ENCODE data around the gene DIPK1B. TPM values are rescaled to one million over a fixed set of nuclear protein-coding genes. Genes with fewer than 3 reads are reported as not detected.

DIPK1B gene
- total RNA-seq, 1 donor from 2014 or later = 293 TPM

GRCh38 chr9:136738960-136739359, 26.6 kb downstream of the DIPK1B start:
- Mint-ChIP-seq H3K9me3 (ENCODE audit: unreplicated experiment) (no peaks in the 10 kb centered on the region), H3K36me3 (ENCODE audit: low read depth, unreplicated experiment) (no peaks in the 10 kb centered on the region), H3K4me3 (ENCODE audit: unreplicated experiment) (no peak overlapping the region), H3K27me3 (ENCODE audit: unreplicated experiment) (peaks cover 4% of the 10 kb centered on the region), H3K27ac (ENCODE audit: unreplicated experiment) (no peak overlapping the region), H3K4me1 (ENCODE audit: unreplicated experiment) (no peaks in the 10 kb centered on the region)
- TF ChIP-seq CTCF (IDR thresholded peaks at IDR 0.05; ENCODE audit: unreplicated experiment) = no peak
- DNase-seq (ENCODE audit: low spot score) = no peak

GRCh38 chr9:136739509-136739908, 27.1 kb downstream of the DIPK1B start:
- Mint-ChIP-seq H3K4me1 (ENCODE audit: unreplicated experiment) (no peaks in the 10 kb centered on the region), H3K27ac (ENCODE audit: unreplicated experiment) (no peak overlapping the region), H3K4me3 (ENCODE audit: unreplicated experiment) (no peak overlapping the region), H3K27me3 (ENCODE audit: unreplicated experiment) (peaks cover 4% of the 10 kb centered on the region), H3K36me3 (ENCODE audit: low read depth, unreplicated experiment) (no peaks in the 10 kb centered on the region), H3K9me3 (ENCODE audit: unreplicated experiment) (no peaks in the 10 kb centered on the region)
- TF ChIP-seq CTCF (IDR thresholded peaks at IDR 0.05; ENCODE audit: unreplicated experiment) = no peak
- no peak for DNase-seq (ENCODE audit: low spot score)

GRCh38 chr9:136740069-136740468, 27.7 kb downstream of the DIPK1B start:
- Mint-ChIP-seq H3K27ac (ENCODE audit: unreplicated experiment) (no peak overlapping the region), H3K27me3 (ENCODE audit: unreplicated experiment) (peaks cover 4% of the 10 kb centered on the region), H3K36me3 (ENCODE audit: low read depth, unreplicated experiment) (no peaks in the 10 kb centered on the region), H3K4me3 (ENCODE audit: unreplicated experiment) (no peak overlapping the region), H3K4me1 (ENCODE audit: unreplicated experiment) (no peaks in the 10 kb centered on the region), H3K9me3 (ENCODE audit: unreplicated experiment) (no peaks in the 10 kb centered on the region)
- DNase-seq (ENCODE audit: low spot score) = no peak
- no peak for TF ChIP-seq CTCF (IDR thresholded peaks at IDR 0.05; ENCODE audit: unreplicated experiment)

- no peak for TF ChIP-seq CTCF (IDR thresholded peaks at IDR 0.05; ENCODE audit: unreplicated experiment)
- Mint-ChIP-seq H3K4me3 (ENCODE audit: unreplicated experiment) (no peak overlapping the region), H3K27me3 (ENCODE audit: unreplicated experiment) (peaks cover 4% of the 10 kb centered on the region), H3K36me3 (ENCODE audit: low read depth, unreplicated experiment) (no peaks in the 10 kb centered on the region), H3K9me3 (ENCODE audit: unreplicated experiment) (no peaks in the 10 kb centered on the region), H3K4me1 (ENCODE audit: unreplicated experiment) (no peaks in the 10 kb centered on the region), H3K27ac (ENCODE audit: unreplicated experiment) (no peak overlapping the region)
- DNase-seq (ENCODE audit: low spot score) = no peak
Observed at GRCh38 chr9:136740491-136740890, 28.1 kb downstream of the DIPK1B start.

GRCh38 chr9:136740971-136741882, 28.9 kb downstream of the DIPK1B start:
- Mint-ChIP-seq H3K27me3 (ENCODE audit: unreplicated experiment) (peaks cover 4% of the 10 kb centered on the region), H3K9me3 (ENCODE audit: unreplicated experiment) (no peaks in the 10 kb centered on the region), H3K4me1 (ENCODE audit: unreplicated experiment) (no peaks in the 10 kb centered on the region), H3K4me3 (ENCODE audit: unreplicated experiment) (no peak overlapping the region), H3K27ac (ENCODE audit: unreplicated experiment) (no peak overlapping the region), H3K36me3 (ENCODE audit: low read depth, unreplicated experiment) (no peaks in the 10 kb centered on the region)
- TF ChIP-seq CTCF (IDR thresholded peaks at IDR 0.05; ENCODE audit: unreplicated experiment) = no peak
- no peak for DNase-seq (ENCODE audit: low spot score)

All from endothelial cell (in vitro differentiated cells).